HepG2 (cell line): ENCODE measurements around the gene FLYWCH1. TPM values are rescaled to one million over a fixed set of nuclear protein-coding genes. Genes with fewer than 3 reads are reported as not detected.

Experiments used
- ARID4A ChIP-seq: sonication (generic); formaldehyde crosslinking; IDR thresholded peaks from 2 replicates; pipeline ENCODE4 v1.5.0; 2020; ENCODE audit warnings: mild to moderate bottlenecking, missing genetic modification reagents, borderline replicate concordance
- FOXP1 ChIP-seq, 2 experiments: fragments of 450-650 bp in 1 of 2; IDR thresholded peaks; 2 replicates each; pipeline ENCODE4 v1.6.1; 2017 to 2018; ENCODE audit warnings: antibody characterized with exemption in 1 of 2
- GZF1 ChIP-seq: sonication (generic); formaldehyde crosslinking; IDR thresholded peaks from 2 replicates; pipeline ENCODE4 v1.5.1; 2020; ENCODE audit warnings: mild to moderate bottlenecking, missing genetic modification reagents
- HMGXB4 ChIP-seq, 2 experiments: sonication (generic) in 1 of 2; formaldehyde crosslinking in 1 of 2; IDR thresholded peaks; 2 replicates each; pipeline versions ENCODE4 v1.4.0 to v1.6.1; 2018 to 2020; ENCODE audit warnings: missing genetic modification reagents in 2 of 2, borderline replicate concordance in 1 of 2, low read depth in 1 of 2, mild to moderate bottlenecking in 1 of 2, missing biosample characterization in 1 of 2
- KDM2A ChIP-seq: sonication (generic); formaldehyde crosslinking; IDR thresholded peaks from 2 replicates; pipeline ENCODE4 v1.4.0; 2020; ENCODE audit warnings: low read depth, missing genetic modification reagents, borderline replicate concordance
- MAZ ChIP-seq, 2 experiments: sonication (generic) in 1 of 2; formaldehyde crosslinking in 1 of 2; IDR thresholded peaks; 2 replicates each; pipeline versions ENCODE4 v1.5.0 to v1.6.1; 2012 to 2020; ENCODE audit warnings: low read depth in 2 of 2, mild to moderate bottlenecking in 2 of 2, borderline replicate concordance in 1 of 2, improper control_type of control experiment in 1 of 2, low read length in 1 of 2, missing genetic modification reagents in 1 of 2, moderate library complexity in 1 of 2
- PCBP1 ChIP-seq: fragments of 200-400 bp; formaldehyde crosslinking; IDR thresholded peaks from 2 replicates; pipeline ENCODE4 v1.6.1; 2017; ENCODE audit warnings: mild to moderate bottlenecking, low read depth, low read length, borderline replicate concordance
- PLSCR1 ChIP-seq: sonication (generic); formaldehyde crosslinking; IDR thresholded peaks from 2 replicates; pipeline ENCODE4 v1.5.0; 2020; ENCODE audit warnings: missing genetic modification reagents, mild to moderate bottlenecking, borderline replicate concordance
- PPARG ChIP-seq: conservative IDR thresholded peaks from 2 replicates; pipeline ENCODE4 v1.6.1; 2016; ENCODE audit warnings: missing biosample characterization, missing genetic modification reagents
- RFXAP ChIP-seq: sonication (generic); formaldehyde crosslinking; IDR thresholded peaks from 2 replicates; pipeline ENCODE4 v1.4.0; 2020; ENCODE audit warnings: missing genetic modification reagents, borderline replicate concordance
- SRSF1 ChIP-seq: fragments of 200-400 bp; formaldehyde crosslinking; optimal IDR thresholded peaks from 2 replicates; pipeline ENCODE3; 2017; ENCODE audit warnings: mild to moderate bottlenecking, low read depth, low read length, moderate library complexity
- SYNCRIP ChIP-seq: fragments of 200-400 bp; formaldehyde crosslinking; IDR thresholded peaks from 2 replicates; pipeline ENCODE4 v1.6.1; 2018; ENCODE audit warnings: mild to moderate bottlenecking, low read depth, low read length; ENCODE audit not compliant: insufficient read depth
- TSC22D2 ChIP-seq: sonication (generic); formaldehyde crosslinking; IDR thresholded peaks from 2 replicates; pipeline ENCODE4 v1.5.1; 2020; ENCODE audit warnings: missing genetic modification reagents, mild to moderate bottlenecking, borderline replicate concordance
- ZNF10 ChIP-seq: sonication (generic); formaldehyde crosslinking; IDR thresholded peaks from 2 replicates; pipeline ENCODE4 v1.4.0; 2020; ENCODE audit warnings: mild to moderate bottlenecking, low read depth, missing genetic modification reagents, borderline replicate concordance
- ZNF292 ChIP-seq: sonication (generic); formaldehyde crosslinking; IDR thresholded peaks from 2 replicates; pipeline ENCODE4 v1.8.1; 2022; ENCODE audit warnings: mild to moderate bottlenecking, low read depth, missing genetic modification reagents, borderline replicate concordance
- ZNF335 ChIP-seq: sonication (generic); formaldehyde crosslinking; IDR thresholded peaks from 2 replicates; pipeline ENCODE4 v1.4.0; 2020; ENCODE audit warnings: missing genetic modification reagents
- ZNF589 ChIP-seq: sonication (generic); formaldehyde crosslinking; conservative IDR thresholded peaks from 2 replicates; pipeline ENCODE4 v1.8.0; 2022; ENCODE audit warnings: mild to moderate bottlenecking, moderate library complexity, missing genetic modification reagents
- ZNF615 ChIP-seq: sonication (generic); formaldehyde crosslinking; IDR thresholded peaks from 2 replicates; pipeline ENCODE4 v1.5.0; 2020; ENCODE audit warnings: mild to moderate bottlenecking, missing genetic modification reagents, borderline replicate concordance
- ZSCAN21 ChIP-seq: sonication (generic); formaldehyde crosslinking; IDR thresholded peaks from 2 replicates; pipeline ENCODE4 v1.8.0; 2022; ENCODE audit warnings: mild to moderate bottlenecking, missing genetic modification reagents, moderate library complexity, borderline replicate concordance
- ZSCAN25 ChIP-seq: sonication (generic); formaldehyde crosslinking; IDR thresholded peaks from 2 replicates; pipeline ENCODE4 v1.8.0; 2022; ENCODE audit warnings: mild to moderate bottlenecking, missing genetic modification reagents
- polyA plus RNA-seq, 8 experiments: library from polyadenylated mRNA; depleted of rRNA in 3 of 8; stranded (reverse) in 7 of 8; unstranded in 1 of 8; fragments of >200 nt; fragmentation: Illumina TruSeq in 4 of 8; extraction: Trizol in 4 of 8; gene quantifications; 2 replicates each; pipeline versions ENCODE4 v1.2.1 to v1.2.3, GENCODE V29; 2011 to 2016; ENCODE audit warnings: low read depth in 4 of 8, missing spikeins in 1 of 8, mixed read lengths in 1 of 8; ENCODE audit not compliant: insufficient read depth in 1 of 8
- total RNA-seq, 5 experiments: library from RNA; depleted of rRNA; stranded (reverse); fragments of >200 nt; fragmentation: Illumina TruSeq; extraction: Trizol; gene quantifications; 2 replicates each; pipeline ENCODE4 v1.2.3, GENCODE V29; 2016; ENCODE audit warnings: low read depth in 1 of 5

FLYWCH1 gene
- total and polyA plus RNA-seq, 2 of the 13 experiments (the other 11 are each of a cell fraction or from before 2014, with no cell fraction given): 7.3 to 12.4 TPM

- TF ChIP-seq SRSF1 (no peak), ZNF335 (peak; percentile 35; the same call in 1 of the 2 replicates), ZSCAN25 (CRISPR knock-in tag) (no peak; the same call in 1 of the 2 replicates), PLSCR1 (CRISPR knock-in tag) (no peak), TSC22D2 (CRISPR knock-in tag) (no peak), ZSCAN21 (CRISPR knock-in tag) (no peak), ZNF10 (no peak), ZNF589 (CRISPR knock-in tag) (no peak; the same call in 1 of the 2 replicates), PPARG (CRISPR knock-in tag) (no peak), RFXAP (CRISPR knock-in tag) (0 out of 2 replicates have a peak, but pooled peaks have one; percentile 32), KDM2A (CRISPR knock-in tag) (peak; percentile 77), MAZ (IDR thresholded peaks at IDR 0.05; ENCODE audit: borderline replicate concordance, low read depth, low read length) (no peak), MAZ (CRISPR knock-in tag; IDR thresholded peaks at IDR 0.05; ENCODE audit: low read depth) (0 out of 2 replicates have a peak, but pooled peaks have one; percentile 61), SYNCRIP (no peak), HMGXB4 (CRISPR knock-in tag; IDR thresholded peaks at IDR 0.05; ENCODE audit: borderline replicate concordance in 1 of 2, low read depth in 1 of 2) (peak; percentile 45 to 76; a peak in 2 of 4 replicates), ARID4A (peak; percentile 95), GZF1 (CRISPR knock-in tag) (no peak), PCBP1 (no peak), ZNF615 (CRISPR knock-in tag) (no peak), ZNF292 (CRISPR knock-in tag) (no peak), FOXP1 (IDR thresholded peaks at IDR 0.05) (no peak), FOXP1 (CRISPR knock-in tag; IDR thresholded peaks at IDR 0.05) (no peak)
Observed at GRCh38 chr16:2980227-2981176, 68.8 kb downstream of the FLYWCH1 start, which contains the start of gene PKMYT1 (continued).
